Mammary epithelial cell (primary cell): Measurements from ENCODE around the gene SOWAHC.

Experiments
- EZH2 ChIP-seq: IDR thresholded peaks from 2 replicates; pipeline ENCODE4 v1.6.1; 2012; ENCODE audit warnings: low read length, inconsistent platforms, borderline replicate concordance
- TF ChIP-seq, protein P1 (sequence below), 2 donors: IDR thresholded peaks in 1 of 2; conservative IDR thresholded peaks in 1 of 2; 2 replicates each; pipeline ENCODE4 v1.5.1; 2011 to 2012; ENCODE audit warnings: inconsistent platforms in 2 of 2, low read length in 2 of 2, mild to moderate bottlenecking in 2 of 2, control low read depth in 1 of 2, low read depth in 1 of 2; ENCODE audit not compliant: insufficient read depth in 1 of 2; ENCODE audit errors: extremely low read depth in 1 of 2

DNA sequence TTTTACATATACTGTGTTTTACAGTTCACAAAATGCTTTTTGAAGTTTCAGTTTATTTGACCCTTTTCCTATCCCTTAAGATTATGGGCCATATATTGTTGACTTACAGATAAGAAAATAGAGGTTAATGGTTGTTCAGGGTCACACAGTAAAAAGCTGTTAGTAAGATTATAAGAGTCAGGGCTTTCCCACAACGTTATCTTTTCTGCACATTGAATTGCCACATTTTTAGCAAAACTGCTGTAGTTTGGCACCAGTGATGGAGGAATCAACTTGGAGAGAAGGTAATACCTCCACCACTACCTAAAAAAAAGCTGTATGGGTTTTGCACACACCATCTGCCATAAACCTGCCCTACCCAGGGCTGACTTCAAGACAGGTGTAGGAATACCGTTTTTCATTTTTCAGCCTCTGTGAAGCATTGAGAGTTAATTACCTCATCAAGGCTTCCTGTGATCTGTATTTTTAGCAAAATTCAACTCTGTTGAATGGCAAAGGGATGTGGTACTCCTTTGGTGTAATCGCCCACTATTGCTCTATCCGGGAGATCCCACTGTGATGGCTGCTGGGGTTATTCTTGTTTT, 5.0 kb downstream of the SOWAHC start:
- TF ChIP-seq, protein P1, sequence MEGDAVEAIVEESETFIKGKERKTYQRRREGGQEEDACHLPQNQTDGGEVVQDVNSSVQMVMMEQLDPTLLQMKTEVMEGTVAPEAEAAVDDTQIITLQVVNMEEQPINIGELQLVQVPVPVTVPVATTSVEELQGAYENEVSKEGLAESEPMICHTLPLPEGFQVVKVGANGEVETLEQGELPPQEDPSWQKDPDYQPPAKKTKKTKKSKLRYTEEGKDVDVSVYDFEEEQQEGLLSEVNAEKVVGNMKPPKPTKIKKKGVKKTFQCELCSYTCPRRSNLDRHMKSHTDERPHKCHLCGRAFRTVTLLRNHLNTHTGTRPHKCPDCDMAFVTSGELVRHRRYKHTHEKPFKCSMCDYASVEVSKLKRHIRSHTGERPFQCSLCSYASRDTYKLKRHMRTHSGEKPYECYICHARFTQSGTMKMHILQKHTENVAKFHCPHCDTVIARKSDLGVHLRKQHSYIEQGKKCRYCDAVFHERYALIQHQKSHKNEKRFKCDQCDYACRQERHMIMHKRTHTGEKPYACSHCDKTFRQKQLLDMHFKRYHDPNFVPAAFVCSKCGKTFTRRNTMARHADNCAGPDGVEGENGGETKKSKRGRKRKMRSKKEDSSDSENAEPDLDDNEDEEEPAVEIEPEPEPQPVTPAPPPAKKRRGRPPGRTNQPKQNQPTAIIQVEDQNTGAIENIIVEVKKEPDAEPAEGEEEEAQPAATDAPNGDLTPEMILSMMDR (conservative IDR thresholded peaks at IDR 0.05 in 1 of 2, IDR thresholded peaks at IDR 0.05 in 1 of 2; ENCODE audit: extremely low read depth in 1 of 2, insufficient read depth in 1 of 2, low read depth in 1 of 2, low read length in 2 of 2): no peak
- TF ChIP-seq EZH2: no peak
